Pancreas (tissue), 10 donors: Measurements from ENCODE around the gene ANKRD30BL. TPM values are rescaled to one million over a fixed set of nuclear protein-coding genes. Genes with fewer than 3 reads are reported as not detected.
"Not testable (repeated sequence)": the region's sequence is repeated elsewhere in the genome, so short reads cannot be mapped to it uniquely, and the experiment has no call there.

Source experiments
- ATAC-seq, 4 donors: fragments of 200-7000 bp; cut with Tn5 transposase; one replicate each; pipeline versions ENCODE4 v1.8.0 to v1.9.1; 2020; ENCODE audit warnings: mild to moderate bottlenecking in 4 of 4, moderate library complexity in 4 of 4
- DNase-seq, 6 donors: peaks; one replicate each; pipeline ENCODE4 v3.0.0-alpha.2; 2020
- FAIRE-seq: peaks from 2 replicates; lab custom pipeline; 2012; peaks lifted over from hg19 to GRCh38; lab: Jason Lieb, UNC
- H3K27ac ChIP-seq, 4 donors: fragments of 200-600 bp; sonication (generic); 1 replicate in 3 of 4; 2 replicates in 1 of 4; pipeline versions ENCODE4 v1.5.0 to v1.8.0; 2020
- H3K27me3 ChIP-seq, 4 donors: fragments of 200-600 bp; one replicate each; pipeline ENCODE4 v1.8.0; 2021
- H3K36me3 ChIP-seq, 3 donors: fragments of 200-600 bp; sonication (generic) in 1 of 3; one replicate each; pipeline versions ENCODE4 v1.5.0 to v1.8.0; 2020 to 2021
- H3K4me1 ChIP-seq, 3 donors: fragments of 200-600 bp; one replicate each; pipeline ENCODE4 v1.8.0; 2021
- H3K4me3 ChIP-seq, 4 donors: fragments of 200-600 bp; sonication (generic) in 2 of 4; one replicate each; pipeline versions ENCODE4 v1.5.0 to v1.8.0; 2020 to 2021
- H3K9me3 ChIP-seq, 4 donors: fragments of 200-600 bp; one replicate each; pipeline ENCODE4 v1.8.0; 2021
- CTCF ChIP-seq, 4 donors: fragments of 200-600 bp; sonication (generic) in 3 of 4; IDR thresholded peaks; one replicate each; pipeline versions ENCODE4 v1.5.0 to v1.8.0; 2021; ENCODE audit warnings: antibody characterized with exemption in 4 of 4
- WGBS, 2 donors: extraction: QIAGEN DNeasy Blood & Tissue Kit; methylation state at CpG; one replicate each; pipeline ENCODE4 v1.1.7; 2013; 5-methylcytosine and 5-hydroxymethylcytosine counted together
- intact Hi-C, 3 donors: fragments of 100-400 bp; cut with DNase I; formaldehyde crosslinking; loops; one replicate each; pipeline versions ENCODE4 v1.11.1 to v1.14.2; 2022
- polyA plus RNA-seq, 2 donors: library from polyadenylated mRNA; stranded (reverse); fragments of 200-250 nt; gene quantifications; one replicate each; pipeline ENCODE4 v1.2.3, GENCODE V29; 2013
- total RNA-seq, 6 donors: library from RNA; stranded (reverse); fragmentation: NEBNext Ultra II Directional in 4 of 6; extraction: Animal tissue kit (Norgen Biotek cat#: 25700) in 4 of 6; gene quantifications; one replicate each; pipeline versions ENCODE4 v1.2.1 to v1.2.4, GENCODE V29; 2021 to 2023
- donor health status: healthy with polysubstance abuse.
- donor health status: DM: no; HTN: no; CAD: no; lungs with moderate emphysema.
- donor health status: DM: no; HTN: no; CAD: no.
- donor health status: control.
- donor health status: control.
- donor health status: Bipolar disorder and iron deficiency.
- donor health status: DM: yes; HTN: yes; CAD: no.
- donor health status: DM: no; HTN: no; CAD: no.
- donor health status: DM: no; HTN: no; CAD: no.
- donor health status: DM: yes; HTN: yes; CAD: no.

The ANKRD30BL gene
- not detected for total RNA-seq
- under 1 TPM in 1 of 2 donors, not detected in 1; 0.11 TPM for polyA plus RNA-seq

- H3K9me3 ChIP-seq, H3K27me3 ChIP-seq, FAIRE-seq, ATAC-seq, H3K36me3 ChIP-seq, H3K27ac ChIP-seq, H3K4me3 ChIP-seq, intact Hi-C loops, DNase-seq, H3K4me1 ChIP-seq: not testable (repeated sequence)
- 83 to 88% methylated on average over 33 to 45 of the region's 48 CpGs for WGBS, 2 donors
Measured at GRCh38 chr2:132161161-132162124, at the start of gene ANKRD30BL. Gene ANKRD30BL (minus strand): TSS chr2:132161952. CDS start chr2:132161705, 247 bp downstream.

- H3K9me3 ChIP-seq, H3K27me3 ChIP-seq, H3K4me1 ChIP-seq, FAIRE-seq, intact Hi-C loops, ATAC-seq, DNase-seq, H3K4me3 ChIP-seq, H3K36me3 ChIP-seq, H3K27ac ChIP-seq: not testable (repeated sequence)
- WGBS, 2 donors: 82 to 92% methylated on average over 2 of the region's 2 CpGs
Measured at GRCh38 chr2:132202866-132203265, 41.1 kb upstream of the ANKRD30BL start.

GRCh38 chr2:132192854-132193253 is 31.1 kb upstream of the ANKRD30BL start:
- H3K9me3 ChIP-seq, intact Hi-C loops, H3K27ac ChIP-seq, H3K36me3 ChIP-seq, DNase-seq, FAIRE-seq, H3K4me1 ChIP-seq, H3K4me3 ChIP-seq, H3K27me3 ChIP-seq, ATAC-seq: not testable (repeated sequence)
- 73 to 76% methylated on average over 5 of the region's 5 CpGs for WGBS, 2 donors

- DNase-seq, H3K9me3 ChIP-seq, H3K27me3 ChIP-seq, FAIRE-seq, H3K4me1 ChIP-seq, intact Hi-C loops, H3K36me3 ChIP-seq, H3K27ac ChIP-seq, H3K4me3 ChIP-seq, ATAC-seq: not testable (repeated sequence)
- 61 to 67% methylated on average over 1 of the region's 1 CpG for WGBS, 2 donors
Measured at GRCh38 chr2:132167100-132167499, 5.3 kb upstream of the ANKRD30BL start.

- ATAC-seq, intact Hi-C loops: not testable (repeated sequence)
Measured at GRCh38 chr2:132162125-132162660, 441 bp upstream of the ANKRD30BL start.

GRCh38 chr2:132146774-132147173 is 15.0 kb downstream of the ANKRD30BL start:
- FAIRE-seq: not testable (repeated sequence)

More at GRCh38 chr2:132162125-132162660, 441 bp upstream of the ANKRD30BL start:
- WGBS, 2 donors: 85 to 92% methylated on average over 33 of the region's 33 CpGs
- DNase-seq: peak in 1 of 6 donors; percentile 46
- H3K36me3 ChIP-seq, H3K9me3 ChIP-seq, H3K27ac ChIP-seq, FAIRE-seq, H3K27me3 ChIP-seq, H3K4me3 ChIP-seq, H3K4me1 ChIP-seq: not testable (repeated sequence)

More at GRCh38 chr2:132146774-132147173, 15.0 kb downstream of the ANKRD30BL start:
- H3K4me1 ChIP-seq, H3K27ac ChIP-seq, H3K9me3 ChIP-seq, ATAC-seq, H3K27me3 ChIP-seq, H3K4me3 ChIP-seq, intact Hi-C loops, H3K36me3 ChIP-seq: not testable (repeated sequence)
- 2 to 4% methylated on average over 4 of the region's 4 CpGs for WGBS, 2 donors
- peak; percentile 27 to 75 (median 47) for DNase-seq
- peak; percentile 35 to 54 (median 46) for TF ChIP-seq CTCF (IDR thresholded peaks at IDR 0.05)
